ENCODE measurements around the gene VPS52.

DNA sequence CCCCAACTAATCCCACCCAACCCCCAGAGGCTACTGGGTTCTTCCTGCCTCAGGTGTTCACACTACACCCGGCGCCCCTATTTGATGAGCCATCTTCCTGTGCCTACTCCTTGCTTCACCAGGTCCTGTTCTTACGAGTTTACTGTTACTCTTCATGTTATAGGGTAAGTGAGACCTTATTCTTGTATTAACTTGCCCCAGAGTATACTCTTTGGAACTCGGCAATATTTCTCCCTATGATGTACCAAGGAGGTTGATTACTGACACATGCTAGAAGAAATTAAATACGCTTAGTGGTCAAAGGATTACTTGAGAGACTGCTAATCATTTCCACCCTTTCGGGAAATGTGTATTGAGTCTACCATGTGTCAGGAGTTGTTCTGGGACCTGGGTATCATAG lies 54.4 kb downstream of the VPS52 start:
- TF ChIP-seq POLR2A (IDR thresholded peaks at IDR 0.05) (no peak), POLR2AphosphoS5 (IDR thresholded peaks at IDR 0.05; ENCODE audit: insufficient read depth in 1 of 2, low read depth in 1 of 2) (no peak)
- TF ChIP-seq, protein P1, sequence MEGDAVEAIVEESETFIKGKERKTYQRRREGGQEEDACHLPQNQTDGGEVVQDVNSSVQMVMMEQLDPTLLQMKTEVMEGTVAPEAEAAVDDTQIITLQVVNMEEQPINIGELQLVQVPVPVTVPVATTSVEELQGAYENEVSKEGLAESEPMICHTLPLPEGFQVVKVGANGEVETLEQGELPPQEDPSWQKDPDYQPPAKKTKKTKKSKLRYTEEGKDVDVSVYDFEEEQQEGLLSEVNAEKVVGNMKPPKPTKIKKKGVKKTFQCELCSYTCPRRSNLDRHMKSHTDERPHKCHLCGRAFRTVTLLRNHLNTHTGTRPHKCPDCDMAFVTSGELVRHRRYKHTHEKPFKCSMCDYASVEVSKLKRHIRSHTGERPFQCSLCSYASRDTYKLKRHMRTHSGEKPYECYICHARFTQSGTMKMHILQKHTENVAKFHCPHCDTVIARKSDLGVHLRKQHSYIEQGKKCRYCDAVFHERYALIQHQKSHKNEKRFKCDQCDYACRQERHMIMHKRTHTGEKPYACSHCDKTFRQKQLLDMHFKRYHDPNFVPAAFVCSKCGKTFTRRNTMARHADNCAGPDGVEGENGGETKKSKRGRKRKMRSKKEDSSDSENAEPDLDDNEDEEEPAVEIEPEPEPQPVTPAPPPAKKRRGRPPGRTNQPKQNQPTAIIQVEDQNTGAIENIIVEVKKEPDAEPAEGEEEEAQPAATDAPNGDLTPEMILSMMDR (IDR thresholded peaks at IDR 0.05) = no peak
